Left renal cortex interstitium (tissue), 4 donors: ENCODE measurements around the gene PCSK6. TPM values are rescaled to one million over a fixed set of nuclear protein-coding genes. Genes with fewer than 3 reads are reported as not detected.

Experiments
- DNase-seq, 4 donors: peaks; one replicate each; pipeline ENCODE4 v3.0.0-alpha.2; 2013; ENCODE audit warnings: low read depth in 4 of 4, low spot score in 2 of 4, missing footprints in 1 of 4
- polyA plus RNA-seq, 4 donors: library from polyadenylated mRNA; unstranded; fragments of 120-200 nt; gene quantifications; one replicate each; pipeline ENCODE4 v1.2.1, GENCODE V29; 2013; ENCODE audit not compliant: insufficient read length in 4 of 4

PCSK6 gene
- polyA plus RNA-seq, 4 donors, result 7.2 to 8.2 (median 8.1) TPM

GRCh38 chr15:101488300-101489164 is 975 bp downstream of the PCSK6 start:
- no peak for DNase-seq

- no peak for DNase-seq
Observed at GRCh38 chr15:101486696-101487459, 2.6 kb downstream of the PCSK6 start.

GRCh38 chr15:101483462-101483861 is 6.0 kb downstream of the PCSK6 start:
- no peak for DNase-seq

GRCh38 chr15:101482526-101483371 is 6.8 kb downstream of the PCSK6 start:
- DNase-seq, result no peak

- DNase-seq, result no peak
Observed at GRCh38 chr15:101481917-101482525, 7.5 kb downstream of the PCSK6 start.

- no peak for DNase-seq
Observed at GRCh38 chr15:101481381-101481705, 8.2 kb downstream of the PCSK6 start.

- no peak for DNase-seq
Observed at GRCh38 chr15:101480613-101481380, 8.7 kb downstream of the PCSK6 start.

GRCh38 chr15:101479851-101480612 is 9.5 kb downstream of the PCSK6 start:
- no peak for DNase-seq

- no peak for DNase-seq
Observed at GRCh38 chr15:101479342-101479845, 10.1 kb downstream of the PCSK6 start.

GRCh38 chr15:101478701-101479341 is 10.7 kb downstream of the PCSK6 start:
- DNase-seq, result no peak

GRCh38 chr15:101477851-101478362 is 11.6 kb downstream of the PCSK6 start:
- DNase-seq, result no peak

GRCh38 chr15:101476756-101477155 is 12.8 kb downstream of the PCSK6 start:
- DNase-seq, result no peak

GRCh38 chr15:101474983-101475382 is 14.5 kb downstream of the PCSK6 start:
- DNase-seq, result no peak

- no peak for DNase-seq
Observed at GRCh38 chr15:101474233-101474632, 15.3 kb downstream of the PCSK6 start.

GRCh38 chr15:101472033-101472432 is 17.5 kb downstream of the PCSK6 start:
- DNase-seq, result no peak

- no peak for DNase-seq
Observed at GRCh38 chr15:101470548-101471239, 18.8 kb downstream of the PCSK6 start.

- no peak for DNase-seq
Observed at GRCh38 chr15:101469520-101470288, 19.8 kb downstream of the PCSK6 start.
